Lung (tissue), 12 donors: Measurements from ENCODE around the gene COP1. TPM values are rescaled to one million over a fixed set of nuclear protein-coding genes. Genes with fewer than 3 reads are reported as not detected.

ENCODE experiments used
- ATAC-seq: fragments of 200-7000 bp; cut with Tn5 transposase; one replicate; pipeline ENCODE4 v1.9.1; 2020; ENCODE audit warnings: moderate number of reproducible peaks; ENCODE audit not compliant: insufficient read depth, low FRiP score
- DNase-seq, 3 donors: peaks; one replicate each; pipeline ENCODE4 v3.0.0-alpha.2; 2013 to 2017
- H3K27ac ChIP-seq, 2 donors: one replicate each; pipeline ENCODE4 v1.5.1; 2013; ENCODE audit warnings: mild to moderate bottlenecking in 2 of 2, moderate library complexity in 2 of 2, control low read depth in 1 of 2, inconsistent platforms in 1 of 2, low read depth in 1 of 2, low read length in 1 of 2
- H3K27me3 ChIP-seq, 3 donors: one replicate each; pipeline ENCODE4 v1.5.1; 2013; ENCODE audit warnings: low read length in 2 of 3; ENCODE audit not compliant: control insufficient read depth in 3 of 3, insufficient read depth in 3 of 3
- H3K36me3 ChIP-seq, 4 donors: one replicate each; pipeline ENCODE4 v1.5.1; 2013; ENCODE audit warnings: low read length in 4 of 4, mild to moderate bottlenecking in 1 of 4, moderate library complexity in 1 of 4; ENCODE audit not compliant: control insufficient read depth in 4 of 4, insufficient read depth in 4 of 4
- H3K4me1 ChIP-seq, 5 donors: one replicate each; pipeline ENCODE4 v1.5.1; 2013; ENCODE audit warnings: low read length in 5 of 5, mild to moderate bottlenecking in 2 of 5, moderate library complexity in 1 of 5; ENCODE audit not compliant: control insufficient read depth in 5 of 5, insufficient read depth in 5 of 5
- H3K4me3 ChIP-seq: one replicate; pipeline ENCODE4 v1.5.1; 2013; ENCODE audit warnings: mild to moderate bottlenecking, control low read depth, moderate library complexity
- H3K9ac ChIP-seq, 2 donors: one replicate each; pipeline ENCODE4 v1.5.1; 2013; ENCODE audit warnings: low read length in 2 of 2, control low read depth in 1 of 2; ENCODE audit not compliant: insufficient read depth in 1 of 2
- H3K9me3 ChIP-seq, 4 donors: one replicate each; pipeline ENCODE4 v1.5.1; 2013; ENCODE audit warnings: low read length in 3 of 4, mild to moderate bottlenecking in 1 of 4, moderate library complexity in 1 of 4; ENCODE audit not compliant: control insufficient read depth in 4 of 4, insufficient read depth in 3 of 4
- WGBS, 2 donors: extraction: QIAGEN DNeasy Blood & Tissue Kit; methylation state at CpG; one replicate each; pipeline ENCODE4 v1.1.7; 2013; 5-methylcytosine and 5-hydroxymethylcytosine counted together
- polyA plus RNA-seq, 2 donors: library from polyadenylated mRNA; stranded (reverse); fragments of 200-250 nt; gene quantifications; one replicate each; pipeline ENCODE4 v1.2.1, GENCODE V29; 2013
- total RNA-seq, 2 donors: library from RNA; depleted of rRNA in 1 of 2; stranded (reverse); fragments of >200 nt in 1 of 2; gene quantifications; one replicate each; pipeline ENCODE4 v1.2.1, GENCODE V29; 2014 to 2021
- TF ChIP-seq, protein P1 (sequence below): IDR thresholded peaks from 2 replicates; pipeline ENCODE4 v1.5.1; 2012; ENCODE audit warnings: mild to moderate bottlenecking; ENCODE audit errors: control extremely low read depth, extremely low read depth
- donor health status: control.
- donor health status: control.
- donor health status: Bipolar disorder and iron deficiency.
- donor health status: healthy.
- donor health status: DM: yes; HTN: yes; CAD: no.

COP1 gene
- total and polyA plus RNA-seq, 4 donors, result 31.3 to 71.4 (median 52.8) TPM

DNA sequence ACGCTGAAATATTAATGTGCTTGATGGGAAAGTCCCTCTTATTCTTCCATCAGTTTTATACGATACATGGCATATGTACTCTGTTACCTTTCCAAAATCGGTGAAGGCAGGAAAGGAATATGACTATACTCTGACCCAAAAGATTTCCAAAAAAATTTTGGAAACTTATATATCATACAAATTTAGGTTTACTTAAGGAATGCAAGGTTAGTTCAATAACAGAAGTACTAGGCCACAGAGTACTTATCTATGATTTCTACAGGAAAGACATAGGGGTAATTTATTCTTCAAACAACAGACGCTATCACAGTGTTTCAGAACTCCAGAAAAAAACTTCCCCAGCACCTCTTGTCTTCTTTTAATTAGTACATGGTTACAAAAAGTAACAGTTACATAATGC is 84.8 kb downstream of the COP1 start:
- H3K9me3 ChIP-seq, result peaks cover 0 to 6% (median 1%) of the 10 kb centered on the region in 4 donors
- no peaks in the 10 kb centered on the region for H3K27me3 ChIP-seq
- H3K4me1 ChIP-seq, result no peaks in the 10 kb centered on the region
- H3K36me3 ChIP-seq, result peaks cover 0 to 10% (median 2%) of the 10 kb centered on the region in 4 donors
- WGBS, 2 donors, result 98 to 99% methylated on average over 4 of the region's 4 CpGs
- DNase-seq, result no peak
- no peak overlapping the region for H3K4me3 ChIP-seq
- no peak for ATAC-seq
- H3K27ac ChIP-seq, result no peak overlapping the region
- H3K9ac ChIP-seq, result no peak overlapping the region
- TF ChIP-seq, protein P1, sequence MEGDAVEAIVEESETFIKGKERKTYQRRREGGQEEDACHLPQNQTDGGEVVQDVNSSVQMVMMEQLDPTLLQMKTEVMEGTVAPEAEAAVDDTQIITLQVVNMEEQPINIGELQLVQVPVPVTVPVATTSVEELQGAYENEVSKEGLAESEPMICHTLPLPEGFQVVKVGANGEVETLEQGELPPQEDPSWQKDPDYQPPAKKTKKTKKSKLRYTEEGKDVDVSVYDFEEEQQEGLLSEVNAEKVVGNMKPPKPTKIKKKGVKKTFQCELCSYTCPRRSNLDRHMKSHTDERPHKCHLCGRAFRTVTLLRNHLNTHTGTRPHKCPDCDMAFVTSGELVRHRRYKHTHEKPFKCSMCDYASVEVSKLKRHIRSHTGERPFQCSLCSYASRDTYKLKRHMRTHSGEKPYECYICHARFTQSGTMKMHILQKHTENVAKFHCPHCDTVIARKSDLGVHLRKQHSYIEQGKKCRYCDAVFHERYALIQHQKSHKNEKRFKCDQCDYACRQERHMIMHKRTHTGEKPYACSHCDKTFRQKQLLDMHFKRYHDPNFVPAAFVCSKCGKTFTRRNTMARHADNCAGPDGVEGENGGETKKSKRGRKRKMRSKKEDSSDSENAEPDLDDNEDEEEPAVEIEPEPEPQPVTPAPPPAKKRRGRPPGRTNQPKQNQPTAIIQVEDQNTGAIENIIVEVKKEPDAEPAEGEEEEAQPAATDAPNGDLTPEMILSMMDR, result no peak

DNA sequence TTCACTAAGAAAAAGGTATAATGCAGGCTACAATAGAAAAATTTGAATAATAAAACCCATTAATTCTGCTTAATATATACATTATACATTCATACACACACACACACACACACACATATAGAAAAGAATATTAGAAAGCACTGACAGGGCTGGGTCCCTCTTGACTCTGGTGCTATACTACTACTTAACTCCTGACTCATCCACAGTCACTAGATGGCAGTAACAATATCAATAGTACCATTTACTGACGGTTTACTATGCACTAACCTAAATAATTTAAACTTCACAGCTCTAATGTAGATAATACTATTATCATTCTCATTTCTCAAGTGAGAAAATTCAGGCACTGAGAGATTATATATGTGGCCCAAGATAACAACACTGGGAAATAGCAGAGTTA is 87.5 kb downstream of the COP1 start:
- DNase-seq, result no peak
- Histone ChIP-seq H3K27me3 (no peaks in the 10 kb centered on the region), H3K36me3 (peaks cover 0 to 6% (median 1%) of the 10 kb centered on the region in 4 donors), H3K4me1 (no peaks in the 10 kb centered on the region), H3K9me3 (peaks cover 0 to 6% (median 1%) of the 10 kb centered on the region in 4 donors), H3K4me3 (no peak overlapping the region), H3K27ac (no peak overlapping the region), H3K9ac (no peak overlapping the region)
- WGBS, 2 donors, result 71 to 75% methylated on average over 1 of the region's 1 CpG
- TF ChIP-seq, protein P1, result no peak
- ATAC-seq, result no peak

DNA sequence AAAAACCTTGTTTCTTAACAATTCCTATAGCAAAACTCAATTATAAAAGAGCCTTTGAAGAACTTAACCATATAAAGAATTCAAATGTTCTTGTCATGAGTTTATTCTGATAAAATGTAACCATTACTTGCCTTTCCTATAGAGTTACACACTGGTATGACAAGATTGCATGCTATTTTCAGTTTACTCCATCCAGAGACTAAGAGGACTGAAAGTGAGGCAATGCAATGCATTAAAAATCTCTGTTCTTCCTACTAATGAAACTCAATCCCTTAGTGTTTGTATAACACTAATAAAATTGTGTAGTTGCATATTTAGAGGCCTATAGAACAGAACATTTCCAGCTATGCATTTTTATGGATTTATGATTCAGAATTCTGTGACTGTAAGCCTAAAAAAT is 88.1 kb downstream of the COP1 start:
- H3K4me3 ChIP-seq, result no peak overlapping the region
- ATAC-seq (no peak), DNase-seq (no peak)
- TF ChIP-seq, protein P1, result no peak
- no peaks in the 10 kb centered on the region for H3K4me1 ChIP-seq
- H3K27ac ChIP-seq, result no peak overlapping the region
- H3K27me3 ChIP-seq, result no peaks in the 10 kb centered on the region
- H3K9me3 ChIP-seq, result peaks cover 0 to 6% (median 1%) of the 10 kb centered on the region in 4 donors
- no peak overlapping the region for H3K9ac ChIP-seq
- H3K36me3 ChIP-seq, result peaks cover 0 to 6% (median 3%) of the 10 kb centered on the region in 4 donors

DNA sequence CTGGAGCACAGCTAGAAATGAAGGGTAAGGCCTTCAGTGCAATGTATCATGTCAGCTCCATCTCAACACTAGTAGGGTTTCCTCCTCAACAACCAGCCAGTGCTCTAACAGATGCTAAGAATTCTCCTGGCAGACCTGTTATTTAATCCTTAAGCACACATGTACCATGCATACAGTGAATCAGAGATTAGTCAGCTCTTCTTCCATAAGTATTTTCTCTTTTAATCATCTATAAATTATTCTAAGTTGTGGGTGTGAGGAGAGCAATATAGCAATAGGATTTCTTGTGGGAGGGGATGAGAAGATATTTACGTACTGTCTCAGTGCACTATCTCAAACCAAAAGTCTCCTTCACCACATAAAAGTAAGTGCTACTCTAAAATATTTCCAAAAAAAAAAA is 95.3 kb downstream of the COP1 start:
- H3K36me3 ChIP-seq, result peaks cover 2 to 14% (median 6%) of the 10 kb centered on the region in 4 donors
- H3K9me3 ChIP-seq, result no peaks in the 10 kb centered on the region
- no peak overlapping the region for H3K27ac ChIP-seq
- no peak overlapping the region for H3K4me3 ChIP-seq
- H3K27me3 ChIP-seq, result no peaks in the 10 kb centered on the region
- ATAC-seq, result no peak
- TF ChIP-seq, protein P1, result no peak
- 94 to 100% methylated on average over 1 of the region's 1 CpG for WGBS, 2 donors
- H3K4me1 ChIP-seq, result no peaks in the 10 kb centered on the region
- no peak for DNase-seq
- H3K9ac ChIP-seq, result no peak overlapping the region
